GM12873 (cell line): ENCODE results near the gene FRMD5.

Experiments used
- CTCF ChIP-seq: IDR thresholded peaks from 2 replicates; pipeline ENCODE4 v1.5.1; 2012; ENCODE audit warnings: low read depth, mild to moderate bottlenecking, moderate library complexity, low read length, control low read depth; ENCODE audit not compliant: insufficient read depth; ENCODE audit errors: missing control alignments

The FRMD5 gene

GRCh38 chr15:43930556-43930955 is 264.5 kb downstream of the FRMD5 start:
- TF ChIP-seq CTCF, result no peak

GRCh38 chr15:43930079-43930478 is 265.0 kb downstream of the FRMD5 start:
- no peak for TF ChIP-seq CTCF

- no peak for TF ChIP-seq CTCF
Measured at GRCh38 chr15:43928152-43928551, 266.9 kb downstream of the FRMD5 start.

GRCh38 chr15:43927203-43927602 is 267.9 kb downstream of the FRMD5 start:
- no peak for TF ChIP-seq CTCF

- no peak for TF ChIP-seq CTCF
Measured at GRCh38 chr15:43923553-43923952, 271.5 kb downstream of the FRMD5 start.

- no peak for TF ChIP-seq CTCF
Measured at GRCh38 chr15:43922021-43922420, 273.1 kb downstream of the FRMD5 start.

GRCh38 chr15:43920815-43921214 is 274.3 kb downstream of the FRMD5 start:
- TF ChIP-seq CTCF, result no peak

GRCh38 chr15:43920254-43920600 is 274.8 kb downstream of the FRMD5 start:
- no peak for TF ChIP-seq CTCF
